Astrocyte of the hippocampus (primary cell): Measurements from ENCODE around the gene CYB561D1.
A peak's percentile ranks its signal among the peaks of the same experiment; 100 is the strongest.
"Not testable (repeated sequence)": the region's sequence is repeated elsewhere in the genome, so short reads cannot be mapped to it uniquely, and the experiment has no call there.

Experiments
- DNase-seq: peaks from one replicate; pipeline ENCODE4 v3.0.0; 2011; ENCODE audit warnings: low read depth, low spot score

CYB561D1 gene, protein sequence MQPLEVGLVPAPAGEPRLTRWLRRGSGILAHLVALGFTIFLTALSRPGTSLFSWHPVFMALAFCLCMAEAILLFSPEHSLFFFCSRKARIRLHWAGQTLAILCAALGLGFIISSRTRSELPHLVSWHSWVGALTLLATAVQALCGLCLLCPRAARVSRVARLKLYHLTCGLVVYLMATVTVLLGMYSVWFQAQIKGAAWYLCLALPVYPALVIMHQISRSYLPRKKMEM

GRCh38 chr1:109493805-109494539, at the start of gene CYB561D1:
CYB561D1 (plus strand) TSS chr1:109494094; CDS start chr1:109494140, 46 bp downstream.
- DNase-seq, result peak; percentile 96

GRCh38 chr1:109444346-109444745, 49.5 kb upstream of the CYB561D1 start:
- no peak for DNase-seq

DNA sequence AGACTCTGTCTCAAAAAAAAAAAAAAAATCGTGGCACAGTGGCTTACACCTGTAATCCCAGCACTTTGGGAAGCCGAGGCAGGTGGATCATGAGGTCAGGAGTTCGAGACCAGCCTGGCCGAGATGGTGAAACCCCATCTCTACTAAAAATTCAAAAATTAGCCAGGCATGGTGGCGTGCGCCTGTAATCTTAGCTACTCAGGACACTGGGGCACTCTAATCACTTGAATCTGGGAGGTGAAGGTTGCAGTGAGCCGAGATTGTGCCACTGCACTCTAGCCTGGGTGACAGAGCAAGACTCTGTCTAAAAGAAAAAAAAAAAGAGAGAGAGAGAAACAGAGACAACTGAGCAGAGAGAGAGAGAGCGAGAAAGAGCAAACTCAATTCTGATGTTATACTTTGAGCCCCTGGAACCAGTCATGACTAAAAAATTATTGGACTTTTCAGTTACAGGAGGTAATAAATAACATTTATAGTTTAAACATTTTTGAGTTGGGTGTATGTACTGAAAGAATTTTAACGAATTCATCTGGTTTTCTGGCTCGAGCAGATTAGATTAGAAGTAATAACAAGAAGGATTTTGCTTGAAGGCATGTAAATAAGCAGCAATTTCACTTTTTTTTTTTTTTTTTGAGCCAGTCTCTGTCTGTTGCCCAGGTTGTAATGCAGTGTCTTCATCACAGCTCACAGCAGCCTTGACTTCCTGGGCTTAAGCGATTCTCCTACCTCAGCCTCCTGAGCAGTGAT, 47.8 kb upstream of the CYB561D1 start:
- DNase-seq, result not testable (repeated sequence)

DNA sequence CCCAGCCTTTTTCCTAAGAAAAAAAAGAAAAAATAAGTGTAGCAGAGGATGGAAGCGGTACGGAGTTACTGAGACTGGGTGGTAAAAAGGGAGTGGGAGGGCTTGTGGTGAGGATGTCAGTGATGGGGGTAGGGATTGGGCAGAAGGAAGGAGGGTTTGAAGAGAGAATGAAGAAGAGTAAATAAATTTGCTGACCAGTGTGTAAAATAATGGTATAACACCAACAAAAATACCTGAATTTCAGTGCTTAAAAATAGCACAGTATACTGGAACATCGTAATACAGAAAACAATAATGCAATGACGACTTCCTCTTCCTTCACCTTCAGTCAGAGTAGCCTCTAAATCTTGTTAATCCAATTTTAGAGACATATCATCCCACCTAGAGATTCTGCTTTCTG, 46.4 kb upstream of the CYB561D1 start:
- DNase-seq, result no peak

DNA sequence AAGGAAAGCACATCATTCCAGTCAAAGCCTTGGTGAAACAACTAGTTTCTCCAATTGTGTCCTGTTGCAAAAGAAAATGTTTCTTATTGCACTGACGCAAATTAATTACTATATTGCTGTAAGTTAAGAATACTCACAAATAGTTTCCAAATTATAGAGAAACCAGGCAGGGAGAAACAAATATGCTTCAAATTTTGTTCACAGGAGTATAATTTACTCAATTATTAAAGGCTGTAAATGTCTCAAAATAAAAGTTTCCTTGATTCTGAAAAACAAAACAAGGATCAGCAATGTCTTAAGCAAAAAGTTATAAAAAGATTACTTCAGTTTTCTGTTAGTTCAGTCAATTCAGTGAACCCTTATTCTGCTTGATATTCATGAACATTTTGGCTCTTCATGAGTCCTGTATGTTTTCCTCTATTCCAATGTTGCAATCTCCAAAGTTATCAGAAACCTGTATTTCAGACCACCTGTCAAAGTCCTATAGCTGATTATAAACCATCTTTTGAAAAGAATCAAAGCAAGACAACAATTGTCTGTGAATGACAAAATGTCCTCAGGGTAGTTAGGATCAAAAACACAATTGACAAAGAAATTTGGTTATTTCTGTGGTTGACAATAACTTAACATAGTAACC, 39.3 kb upstream of the CYB561D1 start:
- DNase-seq, result no peak

- DNase-seq, result no peak
Observed at GRCh38 chr1:109457819-109458218, 36.1 kb upstream of the CYB561D1 start.

DNA sequence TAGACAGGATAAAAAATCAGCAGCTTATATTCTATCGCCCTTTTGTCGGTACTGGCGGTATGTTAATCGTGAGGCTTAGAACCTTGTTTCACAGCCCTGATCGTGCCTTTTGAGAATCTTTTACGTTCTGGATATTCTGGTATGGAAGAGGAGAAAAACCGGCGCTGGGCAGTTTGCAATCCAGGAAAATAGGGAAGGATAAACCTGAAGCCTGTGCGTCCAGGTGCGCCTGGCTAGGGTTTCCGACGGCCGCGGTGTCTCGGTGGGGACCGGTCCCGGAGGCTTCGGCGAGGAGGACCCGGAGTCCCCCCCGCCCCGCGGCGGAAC, 27.8 kb upstream of the CYB561D1 start:
- no peak for DNase-seq

DNA sequence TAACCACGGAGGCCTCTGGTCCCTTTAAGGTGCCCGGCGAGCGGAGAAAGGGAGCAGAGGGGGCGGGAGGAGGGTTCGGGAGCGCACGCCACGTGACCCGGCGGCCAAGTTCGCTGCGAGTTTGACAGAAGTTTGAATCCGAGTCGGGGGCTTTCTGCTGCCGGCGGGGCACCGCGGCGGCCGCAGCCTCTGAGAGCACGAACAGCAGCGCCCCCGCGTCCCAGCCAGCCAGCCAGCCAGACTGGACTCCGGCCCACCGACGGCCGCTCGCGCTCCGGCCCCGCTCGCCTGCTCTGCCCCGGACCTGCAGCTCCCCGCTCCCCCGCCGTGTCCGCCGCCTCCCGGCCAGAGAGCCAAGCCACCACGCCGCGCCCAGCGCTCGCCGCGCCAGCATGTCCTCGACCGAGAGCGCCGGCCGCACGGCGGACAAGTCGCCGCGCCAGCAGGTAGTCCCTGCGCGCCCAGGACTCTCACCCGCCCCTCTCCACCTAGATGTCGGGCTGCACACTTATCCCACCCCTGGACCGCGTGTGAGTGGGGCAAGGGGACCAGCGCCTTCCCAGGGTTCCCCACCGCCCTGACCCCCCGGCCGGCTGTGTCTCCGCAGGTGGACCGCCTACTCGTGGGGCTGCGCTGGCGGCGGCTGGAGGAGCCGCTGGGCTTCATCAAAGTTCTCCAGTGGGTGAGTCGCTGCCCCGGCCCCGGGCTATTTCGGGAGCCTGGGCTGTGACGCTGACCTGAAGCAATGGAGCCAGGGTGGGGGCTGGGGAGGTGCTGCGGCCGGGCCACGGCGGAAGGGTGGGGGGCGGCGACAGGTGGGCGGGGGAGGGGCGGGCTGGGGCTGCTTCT, 27.2 kb upstream of the CYB561D1 start, which contains the start of gene SYPL2:
TSS of gene SYPL2 (plus strand) at position 95 of the 849 bp plus-strand sequence. CDS start at position 393, 298 bp downstream.
- DNase-seq, result peak; percentile 48

GRCh38 chr1:109467301-109467777, 26.6 kb upstream of the CYB561D1 start:
- DNase-seq, result no peak

DNA sequence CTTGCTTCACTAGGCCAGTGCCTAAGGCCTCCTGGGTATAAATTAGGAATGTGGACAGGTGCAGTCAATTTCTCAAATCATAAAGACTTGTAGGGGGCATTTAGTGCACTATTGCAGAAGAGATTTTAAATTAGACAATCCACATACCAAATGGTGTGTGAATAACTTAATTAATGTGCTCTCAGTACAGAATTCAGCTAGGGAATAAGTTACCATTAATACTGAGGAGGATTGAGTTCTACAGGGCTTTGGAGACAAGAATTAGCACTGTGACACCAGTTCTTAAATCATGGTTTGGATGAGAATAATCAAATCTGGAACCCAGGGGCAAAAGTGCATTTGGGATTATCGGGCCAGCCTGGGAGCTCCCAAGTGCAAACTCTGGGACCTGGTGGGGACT, 25.8 kb upstream of the CYB561D1 start:
- no peak for DNase-seq

DNA sequence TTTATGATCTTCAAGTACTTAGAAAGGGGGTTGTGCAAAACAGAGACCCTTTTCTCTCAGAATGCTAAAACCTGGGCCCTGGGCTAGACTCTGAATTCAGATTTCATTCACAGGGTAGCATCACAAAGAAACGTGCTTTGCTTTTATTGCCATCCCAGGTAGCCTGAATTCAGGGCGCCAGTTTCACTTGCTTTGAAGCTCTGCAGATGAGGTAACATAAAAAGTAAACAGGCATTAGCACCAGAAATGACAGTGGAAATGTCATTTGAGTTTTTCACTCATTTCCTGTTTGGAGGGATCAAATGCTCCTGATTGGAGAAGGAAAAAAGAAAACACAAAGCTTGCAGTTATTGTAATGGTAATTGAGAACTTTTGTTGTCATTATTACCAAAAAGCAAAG, 25.0 kb upstream of the CYB561D1 start:
- DNase-seq, result no peak

GRCh38 chr1:109470245-109470644, 23.6 kb upstream of the CYB561D1 start:
- DNase-seq, result no peak

- DNase-seq, result no peak
Observed at GRCh38 chr1:109472779-109473178, 21.1 kb upstream of the CYB561D1 start.

DNA sequence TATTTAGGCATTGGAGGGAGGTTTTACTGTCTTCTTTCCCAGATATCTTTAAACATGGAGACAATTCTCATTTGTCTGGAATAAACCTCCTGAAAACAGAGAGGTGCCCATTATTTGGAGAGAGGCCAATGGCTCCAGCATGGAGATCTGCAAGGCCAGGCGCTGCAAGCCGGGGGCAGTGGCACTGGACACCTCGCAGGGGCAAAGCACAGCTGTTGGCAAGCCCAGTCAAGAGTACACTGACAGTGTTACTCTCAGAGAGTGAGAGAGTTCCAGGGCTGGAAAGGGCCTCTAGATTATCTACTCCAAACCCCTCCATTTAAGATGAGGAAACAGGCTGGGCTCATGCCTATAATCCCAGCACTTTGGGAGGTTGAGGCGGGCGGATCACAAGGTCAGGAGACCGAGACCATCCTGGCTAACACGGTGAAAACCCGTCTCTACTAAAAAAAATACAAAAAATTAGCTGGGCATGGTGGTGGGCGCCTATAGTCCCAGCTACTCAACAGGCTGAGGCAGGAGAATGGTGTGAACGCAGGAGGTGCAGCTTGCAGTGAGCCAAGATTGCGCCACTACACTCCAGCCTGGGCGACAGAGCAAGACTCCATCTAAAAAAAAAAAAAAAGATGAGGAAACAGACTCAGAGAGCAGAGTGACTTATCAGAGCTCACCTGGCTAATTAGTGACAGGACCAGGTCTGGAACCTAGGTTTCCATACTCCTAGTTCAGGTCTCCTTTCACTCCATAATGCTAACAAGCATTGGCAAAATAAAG, 20.4 kb upstream of the CYB561D1 start:
- not testable (repeated sequence) for DNase-seq

DNA sequence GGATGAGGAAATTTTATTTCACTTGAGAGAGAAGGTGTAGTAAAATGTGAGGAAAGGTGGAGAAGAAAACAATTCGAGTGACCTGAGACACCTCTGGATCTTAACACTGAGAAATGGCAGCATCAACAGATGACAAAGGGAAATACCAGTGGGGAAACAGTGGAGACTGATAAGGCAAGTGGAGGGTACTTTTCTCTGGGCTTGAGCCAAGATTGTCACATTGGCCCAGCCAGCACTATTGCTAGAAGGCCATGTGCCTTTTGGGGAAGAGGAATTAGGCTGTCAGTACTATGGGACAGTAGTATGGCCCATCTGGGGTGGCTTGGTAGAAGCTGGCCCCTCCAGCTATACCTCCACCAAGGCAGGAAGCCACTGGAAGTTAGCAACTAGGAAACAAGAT, 19.2 kb upstream of the CYB561D1 start:
- no peak for DNase-seq

DNA sequence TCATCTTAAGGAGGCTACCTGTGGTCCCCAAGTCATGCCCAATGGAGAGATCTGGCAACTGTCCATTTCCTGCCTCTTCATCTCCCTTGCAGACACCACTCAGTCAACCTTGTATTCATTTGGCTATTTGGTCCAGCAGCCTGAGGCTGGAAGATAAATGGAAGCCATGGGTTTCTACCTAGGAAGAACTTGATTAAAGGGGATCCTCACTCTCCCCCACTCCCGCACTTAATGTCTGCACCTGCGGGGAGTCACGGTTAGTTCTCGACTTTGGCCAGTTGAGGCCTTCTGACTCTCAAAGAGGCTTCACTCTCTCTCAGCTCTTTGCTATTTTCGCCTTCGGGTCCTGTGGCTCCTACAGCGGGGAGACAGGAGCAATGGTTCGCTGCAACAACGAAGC, 18.6 kb upstream of the CYB561D1 start:
- DNase-seq, result no peak

- DNase-seq, result no peak
Observed at GRCh38 chr1:109476825-109477224, 17.1 kb upstream of the CYB561D1 start.

DNA sequence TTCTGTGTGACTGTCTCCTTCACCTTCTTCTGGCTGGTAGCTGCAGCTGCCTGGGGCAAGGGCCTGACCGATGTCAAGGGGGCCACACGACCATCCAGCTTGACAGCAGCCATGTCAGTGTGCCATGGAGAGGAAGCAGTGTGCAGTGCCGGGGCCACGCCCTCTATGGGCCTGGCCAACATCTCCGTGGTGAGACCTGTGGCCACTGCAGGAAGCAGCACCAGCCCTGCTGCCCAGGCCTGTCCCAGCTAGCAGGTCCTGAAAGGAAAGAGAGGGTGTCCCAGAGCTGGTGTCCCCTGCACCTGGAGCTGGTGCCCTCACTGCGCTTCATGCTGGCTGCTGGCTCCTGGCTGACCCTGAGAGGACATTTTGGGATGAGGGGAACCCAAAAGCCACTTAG, 16.1 kb upstream of the CYB561D1 start:
- DNase-seq, result no peak

DNA sequence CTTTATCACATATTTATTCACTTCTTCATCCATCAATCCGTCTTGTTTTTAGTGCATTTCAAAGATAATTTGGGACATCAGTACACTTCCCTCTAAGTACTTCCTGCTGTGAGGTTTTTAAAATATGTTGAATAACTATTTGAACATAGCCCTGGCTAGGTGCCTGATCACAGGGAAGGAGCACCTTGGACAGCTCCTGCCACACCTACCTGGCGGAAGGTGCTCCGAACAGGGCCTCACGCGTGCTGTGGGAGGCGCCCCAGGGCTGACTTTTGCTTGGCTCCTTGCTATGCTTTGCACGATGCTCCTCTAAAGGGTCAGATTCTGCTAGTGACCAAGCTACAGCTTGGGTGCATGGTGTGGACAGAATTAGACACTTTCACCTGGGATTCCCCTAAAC, 15.1 kb upstream of the CYB561D1 start:
- peak; percentile 19 for DNase-seq

GRCh38 chr1:109479311-109479710, 14.6 kb upstream of the CYB561D1 start:
- DNase-seq, result no peak
